HG03378 (cell line): ENCODE results near the gene PRDM12.

ENCODE experiments used
- ATAC-seq: cut with Tn5 transposase; IDR thresholded peaks from one replicate; pipeline ENCODE4 v1.9.1; 2021; ENCODE audit warnings: mild to moderate bottlenecking, moderate library complexity; ENCODE audit not compliant: unreplicated experiment

The PRDM12 gene

GRCh38 chr9:130687615-130688014, 23.2 kb downstream of the PRDM12 start:
- ATAC-seq: no peak

- ATAC-seq: no peak
Measured at GRCh38 chr9:130688072-130688471, 23.7 kb downstream of the PRDM12 start.

- no peak for ATAC-seq
Measured at GRCh38 chr9:130689572-130689936, 25.2 kb downstream of the PRDM12 start.

GRCh38 chr9:130689937-130690700, 25.7 kb downstream of the PRDM12 start:
- ATAC-seq: no peak

GRCh38 chr9:130692321-130692720, 27.9 kb downstream of the PRDM12 start:
- ATAC-seq: no peak

GRCh38 chr9:130693101-130693425, 28.7 kb downstream of the PRDM12 start:
- no peak for ATAC-seq

- peak; percentile 75 for ATAC-seq
Measured at GRCh38 chr9:130693426-130694191, 29.2 kb downstream of the PRDM12 start, which contains the start of gene EXOSC2. Gene EXOSC2, plus strand, starts transcription at chr9:130693780. Its CDS starts 12 bp downstream, at chr9:130693792.

- ATAC-seq: no peak
Measured at GRCh38 chr9:130694205-130694604, 29.8 kb downstream of the PRDM12 start.

- ATAC-seq: no peak
Measured at GRCh38 chr9:130696139-130696650, 31.8 kb downstream of the PRDM12 start.

- no peak for ATAC-seq
Measured at GRCh38 chr9:130696996-130697395, 32.6 kb downstream of the PRDM12 start.

DNA sequence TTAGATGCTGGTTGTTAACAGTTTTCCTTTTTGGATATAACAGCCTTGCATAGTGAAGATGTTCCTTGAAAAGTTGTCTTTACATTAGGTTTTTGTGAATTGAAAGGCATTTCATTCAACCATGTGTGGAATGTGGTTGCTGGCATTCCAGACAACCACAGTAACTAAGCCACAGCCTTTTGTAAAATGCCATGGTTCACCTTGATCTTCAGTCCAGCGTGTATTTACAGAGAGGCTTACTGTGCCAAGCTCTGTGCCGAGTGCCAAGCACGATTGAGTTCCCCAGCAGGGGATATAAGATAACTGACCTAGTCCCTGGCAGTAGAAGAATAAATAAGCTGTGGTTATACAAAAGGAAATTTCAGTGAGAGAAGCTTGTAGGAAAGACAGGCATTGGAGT, 34.1 kb downstream of the PRDM12 start:
- no peak for ATAC-seq

- ATAC-seq: no peak
Measured at GRCh38 chr9:130699047-130699446, 34.7 kb downstream of the PRDM12 start.

DNA sequence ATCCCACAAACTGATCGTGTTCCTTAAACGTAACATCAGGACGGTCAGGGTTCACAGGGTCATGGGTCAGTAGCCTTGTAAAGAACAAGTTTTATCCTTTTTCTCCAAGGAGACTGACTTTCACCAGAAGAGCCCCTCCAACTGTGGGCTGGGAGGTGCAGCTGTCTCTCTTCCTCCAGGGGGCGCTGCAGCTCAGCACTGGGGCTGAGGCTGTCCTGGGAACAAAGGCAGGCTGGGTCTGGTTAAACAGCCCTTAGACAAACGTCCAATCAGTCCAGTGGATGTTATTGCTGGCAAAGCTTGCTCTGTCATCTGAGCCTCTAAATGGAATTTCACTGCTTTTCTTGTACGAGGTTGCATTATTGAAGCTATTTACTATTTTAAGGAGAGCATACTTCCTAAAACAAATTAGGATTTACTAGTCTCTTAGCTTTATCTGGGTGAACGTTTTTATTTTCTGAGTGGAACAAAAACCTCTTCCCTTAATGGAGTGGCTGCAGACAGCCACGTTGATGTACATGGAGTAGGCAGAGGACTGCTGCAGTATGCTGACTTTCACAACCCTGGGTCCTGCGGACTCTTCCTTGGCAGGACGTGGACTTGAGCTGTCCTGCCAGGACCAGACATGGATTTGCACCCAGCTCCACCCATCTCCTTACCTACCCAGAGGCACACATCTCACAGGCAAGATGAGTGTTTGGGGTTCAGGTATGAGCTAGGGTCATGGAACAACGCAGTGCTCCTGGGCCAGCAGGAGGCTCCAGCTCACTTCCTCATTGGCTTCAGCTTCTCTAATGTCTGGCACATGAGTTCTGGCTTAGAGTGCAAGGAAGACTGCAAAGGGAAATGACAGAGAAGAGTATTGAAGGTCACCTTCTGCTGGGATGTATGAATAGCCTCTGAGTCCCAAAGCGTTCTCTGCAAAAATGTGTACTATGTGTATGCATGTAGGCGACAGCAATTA, 36.9 kb downstream of the PRDM12 start:
- ATAC-seq: no peak

DNA sequence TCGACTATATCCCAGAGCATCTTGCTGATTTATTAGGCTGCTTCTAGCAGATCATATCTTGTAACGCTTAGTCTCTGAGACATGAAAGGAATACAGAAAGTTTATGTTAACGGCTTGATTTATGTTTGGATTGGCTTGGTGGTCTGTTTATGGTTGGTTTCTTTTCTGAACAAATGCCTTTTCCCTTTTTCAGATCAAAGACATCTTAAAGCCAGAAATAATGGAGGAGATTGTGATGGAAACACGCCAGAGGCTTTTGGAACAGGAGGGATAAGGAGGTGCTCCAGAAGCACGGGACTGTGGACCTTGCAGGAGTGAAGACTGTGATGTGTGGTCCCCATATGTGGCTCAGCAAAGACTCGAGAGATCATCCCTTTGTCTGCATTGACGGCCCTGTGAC, 39.1 kb downstream of the PRDM12 start:
- no peak for ATAC-seq

DNA sequence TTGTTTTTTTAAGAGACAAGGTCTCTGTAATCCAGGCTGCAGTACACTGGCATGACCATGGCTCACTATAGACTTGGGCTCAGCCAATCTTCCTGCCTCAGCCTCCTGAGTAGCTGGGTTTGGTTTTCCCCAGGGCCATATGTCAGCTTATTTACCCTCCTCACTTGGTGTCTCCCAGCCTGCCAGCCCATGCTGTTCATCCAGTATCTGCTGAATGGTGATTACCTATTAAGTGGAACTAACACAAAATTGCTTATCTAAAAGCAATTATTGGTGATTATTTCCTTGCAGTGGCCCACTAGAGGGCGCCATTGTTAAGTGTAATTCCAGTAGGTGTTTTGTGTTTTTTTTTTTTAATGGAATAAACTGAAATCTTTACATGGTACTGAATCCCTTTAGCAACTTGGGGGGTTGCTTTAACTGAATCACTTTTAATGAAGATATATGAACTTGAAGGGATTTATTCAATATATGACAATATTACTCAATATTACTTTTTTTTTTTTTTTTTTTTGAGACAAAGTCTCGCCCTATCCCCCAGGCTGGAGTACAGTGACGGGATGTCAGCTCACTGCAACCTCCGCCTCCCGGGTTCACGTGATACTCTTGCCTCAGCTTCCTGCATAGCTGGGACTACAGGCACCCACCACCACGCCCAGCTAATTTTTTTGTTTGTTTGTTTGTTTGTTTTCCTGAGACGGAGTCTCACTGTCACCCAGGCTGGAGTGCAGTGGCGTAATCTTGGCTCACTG, 43.0 kb downstream of the PRDM12 start:
- ATAC-seq: no peak

- ATAC-seq: no peak
Measured at GRCh38 chr9:130710822-130711352, 46.5 kb downstream of the PRDM12 start.

GRCh38 chr9:130711469-130711868, 47.1 kb downstream of the PRDM12 start:
- ATAC-seq: no peak

DNA sequence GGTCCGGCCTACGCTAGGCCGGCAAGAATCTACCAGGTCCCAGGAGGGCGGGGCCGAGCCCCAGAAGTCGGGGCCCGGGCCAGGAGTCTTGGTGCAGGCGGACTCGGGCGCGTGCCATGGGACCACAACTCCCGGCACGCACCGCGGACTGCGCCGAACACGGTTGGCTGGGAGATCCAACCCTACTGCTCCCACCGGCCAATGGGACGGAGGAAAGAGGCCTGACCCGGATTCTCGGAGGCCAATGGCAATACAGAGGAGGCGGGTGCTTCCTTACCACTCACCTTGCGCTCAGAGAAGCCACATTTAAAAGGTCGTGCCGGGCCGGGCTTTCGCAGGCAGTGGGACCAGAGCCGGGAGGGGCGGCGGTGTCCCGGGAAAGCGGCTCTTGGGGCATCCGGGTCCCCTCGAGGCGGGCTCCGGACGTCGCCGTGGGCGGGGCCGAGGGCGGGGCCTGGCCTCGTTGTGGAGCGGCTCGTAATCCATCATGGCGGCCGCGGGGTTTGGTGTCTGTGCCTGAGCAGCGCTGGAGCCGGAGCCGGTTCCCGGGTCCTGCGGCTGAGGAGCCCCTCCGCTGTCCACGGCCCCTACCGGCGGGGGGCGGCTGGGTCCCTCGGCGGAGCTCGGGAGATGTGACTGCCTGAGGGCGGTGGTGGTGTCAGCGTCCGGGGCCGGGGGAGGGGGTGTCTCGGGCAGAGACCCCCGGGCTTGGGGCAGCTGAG, 48.3 kb downstream of the PRDM12 start:
- peak; percentile 94 for ATAC-seq

- ATAC-seq: no peak
Measured at GRCh38 chr9:130713286-130713960, 49.0 kb downstream of the PRDM12 start.
